PC-9 (cell line): ENCODE results near the gene MAP1LC3B2. TPM values are rescaled to one million over a fixed set of nuclear protein-coding genes. Genes with fewer than 3 reads are reported as not detected.

Source experiments
- BruUV-seq: library from RNA; stranded (reverse); fragments of 400-500 nt; replicated peaks from 2 replicates; lab custom pipeline; 2021; lab: Mats Ljungman, UMichigan
- CTCF ChIA-PET: fragments of 300-600 bp; sonication (Branson Sonifier 250); formaldehyde crosslinking; loops from one replicate; lab custom pipeline; 2022; ENCODE audit warnings: antibody characterized with exemption; lab: Charles Lee
- POLR2A ChIA-PET: fragments of 300-600 bp; sonication (Branson Sonifier 250); formaldehyde crosslinking; loops from one replicate; lab custom pipeline; 2022; ENCODE audit warnings: antibody characterized with exemption; ENCODE audit not compliant: unreplicated experiment; lab: Charles Lee
- DNase-seq, 2 experiments: peaks; one replicate each; pipeline versions ENCODE4 v3.0.0 to v3.0.0-alpha.2; 2015 to 2022; ENCODE audit warnings: mixed read lengths in 1 of 2
- H2AFZ ChIP-seq: fragments of 200-600 bp; sonication (generic); 2 replicates; pipeline ENCODE4 v1.8.1; 2017; ENCODE audit warnings: antibody characterized with exemption
- H3F3A ChIP-seq: fragments of 200-600 bp; sonication (generic); 2 replicates; pipeline ENCODE4 v1.8.1; 2017; ENCODE audit warnings: antibody characterized with exemption, mild to moderate bottlenecking, low read depth; ENCODE audit not compliant: insufficient read depth
- H3K27ac ChIP-seq: fragments of 200-600 bp; sonication (generic); 2 replicates; pipeline ENCODE4 v1.6.1; 2016; ENCODE audit warnings: mixed run types
- H3K27me3 ChIP-seq: fragments of 200-600 bp; sonication (generic); 2 replicates; pipeline ENCODE4 v1.6.1; 2016; ENCODE audit warnings: low read depth, mixed run types; ENCODE audit not compliant: insufficient read depth
- H3K36me3 ChIP-seq: fragments of 200-600 bp; sonication (generic); 2 replicates; pipeline ENCODE4 v1.6.1; 2016; ENCODE audit warnings: low read depth, mixed run types
- H3K4me1 ChIP-seq: fragments of 200-600 bp; sonication (generic); replicated peaks from 2 replicates; pipeline ENCODE4 v1.6.1; 2016; ENCODE audit warnings: mixed run types; ENCODE audit not compliant: insufficient read depth
- H3K4me2 ChIP-seq: fragments of 200-600 bp; sonication (generic); 2 replicates; pipeline ENCODE4 v1.6.1; 2017; ENCODE audit warnings: mixed run types
- H3K4me3 ChIP-seq: fragments of 200-600 bp; sonication (generic); 2 replicates; pipeline ENCODE4 v1.6.1; 2016; ENCODE audit warnings: mixed run types
- H3K79me2 ChIP-seq: fragments of 200-600 bp; sonication (generic); 2 replicates; pipeline ENCODE4 v1.6.1; 2017; ENCODE audit warnings: low read depth, mixed run types
- H3K9me2 ChIP-seq: fragments of 200-600 bp; sonication (generic); 2 replicates; pipeline ENCODE4 v1.8.1; 2017; ENCODE audit warnings: mild to moderate bottlenecking; ENCODE audit not compliant: insufficient read depth
- H3K9me3 ChIP-seq: fragments of 200-600 bp; sonication (generic); 2 replicates; pipeline ENCODE4 v1.8.1; 2016; ENCODE audit warnings: low read depth; ENCODE audit not compliant: insufficient read depth
- H4K20me1 ChIP-seq: fragments of 200-600 bp; sonication (generic); 2 replicates; pipeline ENCODE4 v1.8.1; 2017; ENCODE audit not compliant: insufficient read depth
- CTCF ChIP-seq: fragments of 200-600 bp; sonication (generic); conservative IDR thresholded peaks from 2 replicates; pipeline ENCODE4 v1.6.1; 2017; ENCODE audit warnings: mixed run types, antibody characterized with exemption, mild to moderate bottlenecking, moderate library complexity
- EZH2 ChIP-seq: fragments of 200-600 bp; sonication (generic); IDR thresholded peaks from 2 replicates; pipeline ENCODE4 v1.8.0; 2017; ENCODE audit warnings: antibody characterized with exemption, low read depth
- intact Hi-C: fragments of 100-400 bp; cut with micrococcal nuclease; formaldehyde crosslinking; loops from one replicate; pipeline ENCODE4 v1.10.0; 2022; ENCODE audit not compliant: unreplicated experiment
- total RNA-seq: library from RNA; stranded (reverse); gene quantifications from 2 replicates; pipeline ENCODE4 v1.2.3, GENCODE V29; 2021

Gene MAP1LC3B2
- total RNA-seq, 1 experiment from 2014 or later = 1.4 TPM

- H3K27me3 ChIP-seq = 0 out of 2 replicates have a peak, but pooled peaks cover 3% of the 10 kb centered on the region
- intact Hi-C loops = no loop called here
- H4K20me1 ChIP-seq = no peaks in the 10 kb centered on the region
- H3K36me3 ChIP-seq = no peaks in the 10 kb centered on the region
- no peaks in the 10 kb centered on the region for H3K9me2 ChIP-seq
- H3K4me2 ChIP-seq = no peak overlapping the region
- CTCF ChIA-PET = no interaction called here
- H3K4me1 ChIP-seq = peaks cover 12% of the 10 kb centered on the region; the same call in 1 of the 2 replicates
- H3K79me2 ChIP-seq = no peaks in the 10 kb centered on the region
- no peak overlapping the region for H3K27ac ChIP-seq
- no peak overlapping the region for H3K4me3 ChIP-seq
- no peaks in the 10 kb centered on the region; the same call in 1 of the 2 replicates for H3K9me3 ChIP-seq
- no TSS peak for BruUV-seq
- H2AFZ ChIP-seq = no peak overlapping the region
- peaks cover 5% of the 10 kb centered on the region; the same call in 1 of the 2 replicates for H3F3A ChIP-seq
- no peak for DNase-seq
- POLR2A ChIA-PET = no interaction called here
- TF ChIP-seq CTCF (no peak), EZH2 (no peak)
These were observed 28.1 kb downstream of the MAP1LC3B2 start for GRCh38 chr12:116587270-116587669.

DNA sequence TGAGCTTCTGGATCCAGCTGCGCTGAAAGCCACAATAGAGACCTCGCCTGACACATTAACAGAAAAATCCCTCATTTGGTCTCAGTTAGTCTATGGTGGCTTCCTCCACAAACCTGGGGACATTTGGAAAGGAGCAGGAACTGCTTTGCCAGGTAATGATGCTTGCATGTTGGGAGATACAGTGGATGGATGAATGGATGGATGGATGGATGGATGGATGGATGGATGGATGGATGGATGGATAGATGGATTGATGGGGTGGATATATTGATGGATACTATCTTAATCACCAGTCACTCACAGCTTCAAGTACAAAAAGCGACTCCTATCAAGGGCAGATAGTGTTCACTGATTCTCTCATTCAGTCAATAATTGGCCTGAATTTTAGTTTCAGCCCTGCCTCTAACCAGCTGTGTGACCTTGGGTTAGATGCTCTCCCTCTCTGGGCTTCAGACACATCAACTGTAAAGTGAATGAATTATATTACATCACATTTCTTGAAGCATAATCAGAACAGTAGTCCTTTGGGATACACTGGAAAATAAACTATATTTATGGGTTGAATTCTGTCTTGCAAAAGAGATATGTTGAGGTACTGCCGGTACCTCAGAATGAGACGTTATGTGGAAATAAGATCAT lies 29.3 kb downstream of the MAP1LC3B2 start:
- no peak overlapping the region for H3K27ac ChIP-seq
- H3K4me3 ChIP-seq = no peak overlapping the region
- BruUV-seq = no TSS peak
- H3F3A ChIP-seq = peaks cover 5% of the 10 kb centered on the region; the same call in 1 of the 2 replicates
- no peaks in the 10 kb centered on the region for H3K36me3 ChIP-seq
- CTCF ChIA-PET = no interaction called here
- 0 out of 2 replicates have a peak, but pooled peaks cover 3% of the 10 kb centered on the region for H3K27me3 ChIP-seq
- POLR2A ChIA-PET = interaction anchor here (0.6 kb wide), 1 partner anchor 12 kb away, joined by 3 read pairs; no protein-coding TSS in a partner anchor
- H4K20me1 ChIP-seq = no peaks in the 10 kb centered on the region
- no peak for TF ChIP-seq CTCF
- TF ChIP-seq EZH2 = no peak
- no peak overlapping the region for H2AFZ ChIP-seq
- H3K79me2 ChIP-seq = no peaks in the 10 kb centered on the region
- H3K4me2 ChIP-seq = no peak overlapping the region
- H3K4me1 ChIP-seq = peaks cover 12% of the 10 kb centered on the region; the same call in 1 of the 2 replicates
- DNase-seq = no peak
- H3K9me2 ChIP-seq = no peaks in the 10 kb centered on the region
- H3K9me3 ChIP-seq = no peaks in the 10 kb centered on the region; the same call in 1 of the 2 replicates
- intact Hi-C loops = no loop called here

DNA sequence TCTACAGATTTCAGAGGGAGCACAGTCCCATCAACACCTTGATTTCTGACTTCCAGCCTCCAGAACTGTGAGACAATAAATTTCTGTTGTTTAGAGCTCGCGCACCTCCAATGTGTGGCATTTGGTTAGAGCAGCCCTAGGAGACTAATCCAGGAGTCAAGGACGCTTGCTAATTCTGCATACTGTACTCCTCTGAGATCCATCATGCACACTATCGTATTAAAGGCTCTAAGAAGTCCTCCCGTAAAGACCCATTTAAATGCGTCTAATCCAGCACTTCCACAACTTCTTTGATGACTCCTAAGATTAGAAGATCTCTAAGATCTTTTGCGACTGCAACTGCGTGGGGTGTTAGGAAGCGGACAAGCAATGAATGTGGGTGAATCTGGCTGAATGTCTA lies 30.4 kb downstream of the MAP1LC3B2 start:
- ChIA-PET POLR2A (no interaction called here), CTCF (no interaction called here)
- peaks cover 12% of the 10 kb centered on the region; the same call in 1 of the 2 replicates for H3K4me1 ChIP-seq
- intact Hi-C loops = no loop called here
- H2AFZ ChIP-seq = no peak overlapping the region
- peaks cover 5% of the 10 kb centered on the region; the same call in 1 of the 2 replicates for H3F3A ChIP-seq
- no peaks in the 10 kb centered on the region for H3K79me2 ChIP-seq
- H3K36me3 ChIP-seq = no peaks in the 10 kb centered on the region
- H4K20me1 ChIP-seq = no peaks in the 10 kb centered on the region
- no peak overlapping the region for H3K27ac ChIP-seq
- DNase-seq = no peak
- no peak overlapping the region for H3K4me2 ChIP-seq
- no peaks in the 10 kb centered on the region for H3K9me2 ChIP-seq
- no peaks in the 10 kb centered on the region; the same call in 1 of the 2 replicates for H3K9me3 ChIP-seq
- no peak overlapping the region for H3K4me3 ChIP-seq
- H3K27me3 ChIP-seq = 0 out of 2 replicates have a peak, but pooled peaks cover 3% of the 10 kb centered on the region
- BruUV-seq = no TSS peak
- TF ChIP-seq CTCF (no peak), EZH2 (no peak)
